SJCRH30 (cell line): ENCODE measurements around the gene CORO2B. TPM values are rescaled to one million over a fixed set of nuclear protein-coding genes. Genes with fewer than 3 reads are reported as not detected.

Source experiments
- DNase-seq, 2 experiments: peaks; one replicate each; pipeline ENCODE4 v3.0.0-alpha.2; 2015 to 2020
- H3K27ac ChIP-seq: fragments of 250-450 bp; sonication (Bioruptor Pico); 2 replicates; pipeline ENCODE4 v1.5.1; 2020; ENCODE audit warnings: mild to moderate bottlenecking, moderate library complexity
- H3K27me3 ChIP-seq: fragments of 250-450 bp; sonication (Bioruptor Pico); 2 replicates; pipeline ENCODE4 v1.5.1; 2020; ENCODE audit warnings: mild to moderate bottlenecking, moderate library complexity
- H3K36me3 ChIP-seq: fragments of 250-450 bp; sonication (Bioruptor Pico); 2 replicates; pipeline ENCODE4 v1.5.1; 2020; ENCODE audit warnings: mild to moderate bottlenecking, moderate library complexity
- H3K4me1 ChIP-seq: fragments of 250-450 bp; sonication (Bioruptor Pico); 2 replicates; pipeline ENCODE4 v1.5.1; 2020; ENCODE audit warnings: mild to moderate bottlenecking, moderate library complexity
- H3K4me3 ChIP-seq: fragments of 250-450 bp; sonication (Bioruptor Pico); 2 replicates; pipeline ENCODE4 v1.5.1; 2020; ENCODE audit warnings: mild to moderate bottlenecking, moderate library complexity
- H3K9me3 ChIP-seq: fragments of 250-450 bp; sonication (Bioruptor Pico); replicated peaks from 2 replicates; pipeline ENCODE4 v1.5.1; 2020; ENCODE audit warnings: mild to moderate bottlenecking, moderate library complexity
- total RNA-seq: library from RNA; depleted of rRNA; stranded (reverse); fragments of >200 nt; shearing (Covaris generic); gene quantifications from 2 replicates; pipeline ENCODE4 v1.2.3, GENCODE V29; 2014

The CORO2B gene
- total RNA-seq, 1 experiment from 2014 or later: not detected

DNA sequence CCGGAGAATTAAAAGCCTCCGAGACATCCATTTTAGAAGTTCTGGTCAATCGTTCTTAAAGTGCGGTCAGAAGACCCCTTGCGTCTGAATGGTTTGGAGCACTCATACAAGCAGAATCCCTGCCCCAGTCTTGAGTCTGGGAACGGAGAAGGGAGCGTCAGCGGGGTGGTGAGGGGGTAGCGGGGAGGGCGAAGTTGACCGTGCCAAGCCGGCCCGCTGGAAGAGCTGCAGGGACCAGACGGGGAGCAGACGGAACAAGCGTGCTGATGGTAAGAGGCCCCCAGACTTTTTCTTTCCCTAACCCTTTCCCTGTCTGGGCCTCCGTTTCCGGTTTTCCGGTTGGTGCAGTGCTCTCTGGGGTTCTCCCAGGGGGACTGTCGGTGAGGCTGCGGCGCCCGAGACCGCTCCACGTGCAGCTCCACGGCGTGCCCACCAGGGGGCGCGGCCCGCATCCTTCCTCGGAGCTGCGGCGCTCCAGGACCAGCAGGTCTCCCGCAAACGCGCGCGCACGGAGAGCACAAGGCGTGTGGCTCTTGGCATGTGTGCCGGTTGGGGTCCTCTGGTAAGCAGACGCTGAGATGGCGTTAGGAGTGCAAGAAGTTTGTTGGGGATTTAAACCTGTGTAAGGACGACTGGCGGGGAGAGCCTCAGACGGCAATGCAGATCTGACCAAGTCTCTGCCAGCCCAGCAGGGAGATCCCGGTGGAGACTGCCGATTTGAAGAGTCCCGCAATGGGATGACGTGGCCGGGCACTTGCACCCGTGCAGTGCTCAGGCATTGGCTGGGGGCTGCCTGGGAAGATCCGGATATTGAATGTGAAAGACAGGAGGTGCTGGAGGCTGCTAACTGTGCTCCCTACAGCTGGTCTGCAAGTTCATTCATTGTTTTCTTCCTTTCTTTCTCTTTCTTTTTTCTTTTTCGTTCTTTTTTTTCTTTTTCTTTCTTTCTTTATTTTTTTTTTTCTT is 19.2 kb upstream of the CORO2B start:
- Histone ChIP-seq H3K4me1 (no peaks in the 10 kb centered on the region), H3K27me3 (0 out of 2 replicates have a peak, but pooled peaks cover under 1% of the 10 kb centered on the region), H3K36me3 (no peaks in the 10 kb centered on the region), H3K9me3 (no peaks in the 10 kb centered on the region), H3K4me3 (no peak overlapping the region; the same call in 1 of the 2 replicates), H3K27ac (no peak overlapping the region)
- peak; percentile 71 to 77 for DNase-seq

DNA sequence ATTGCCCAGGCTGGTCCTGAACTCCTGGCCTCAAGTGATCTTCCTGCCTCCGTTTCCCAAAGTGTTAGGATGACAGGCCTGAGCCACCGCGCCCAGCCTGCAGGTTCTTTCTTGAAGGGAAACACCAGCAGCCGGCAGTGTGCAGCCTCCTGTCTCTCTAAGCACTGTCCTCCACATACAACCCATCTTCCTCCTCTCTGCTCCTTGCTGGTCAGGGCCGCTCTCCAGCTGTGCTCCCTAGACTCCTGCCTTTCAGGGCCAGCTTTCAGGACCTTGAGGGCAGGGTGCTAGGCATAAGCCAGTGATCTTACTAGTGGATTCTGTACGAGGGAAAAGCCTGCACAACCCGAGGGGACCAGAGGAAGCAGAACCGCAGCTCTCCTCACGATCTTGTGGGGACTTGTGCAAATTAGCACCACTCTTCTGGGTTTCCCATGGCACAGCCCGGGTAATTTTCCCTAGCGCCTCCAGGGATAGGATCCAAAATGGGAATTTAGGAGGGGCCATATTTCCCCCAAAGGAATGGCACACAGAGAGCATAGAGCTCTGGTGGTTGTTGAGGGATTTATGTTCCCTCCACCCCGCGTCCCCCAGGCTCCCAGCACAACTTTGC is 18.2 kb upstream of the CORO2B start:
- Histone ChIP-seq H3K36me3 (no peaks in the 10 kb centered on the region), H3K27me3 (peaks cover 5% of the 10 kb centered on the region), H3K27ac (no peak overlapping the region), H3K4me1 (no peaks in the 10 kb centered on the region), H3K4me3 (no peak overlapping the region), H3K9me3 (no peaks in the 10 kb centered on the region)
- DNase-seq: no peak

DNA sequence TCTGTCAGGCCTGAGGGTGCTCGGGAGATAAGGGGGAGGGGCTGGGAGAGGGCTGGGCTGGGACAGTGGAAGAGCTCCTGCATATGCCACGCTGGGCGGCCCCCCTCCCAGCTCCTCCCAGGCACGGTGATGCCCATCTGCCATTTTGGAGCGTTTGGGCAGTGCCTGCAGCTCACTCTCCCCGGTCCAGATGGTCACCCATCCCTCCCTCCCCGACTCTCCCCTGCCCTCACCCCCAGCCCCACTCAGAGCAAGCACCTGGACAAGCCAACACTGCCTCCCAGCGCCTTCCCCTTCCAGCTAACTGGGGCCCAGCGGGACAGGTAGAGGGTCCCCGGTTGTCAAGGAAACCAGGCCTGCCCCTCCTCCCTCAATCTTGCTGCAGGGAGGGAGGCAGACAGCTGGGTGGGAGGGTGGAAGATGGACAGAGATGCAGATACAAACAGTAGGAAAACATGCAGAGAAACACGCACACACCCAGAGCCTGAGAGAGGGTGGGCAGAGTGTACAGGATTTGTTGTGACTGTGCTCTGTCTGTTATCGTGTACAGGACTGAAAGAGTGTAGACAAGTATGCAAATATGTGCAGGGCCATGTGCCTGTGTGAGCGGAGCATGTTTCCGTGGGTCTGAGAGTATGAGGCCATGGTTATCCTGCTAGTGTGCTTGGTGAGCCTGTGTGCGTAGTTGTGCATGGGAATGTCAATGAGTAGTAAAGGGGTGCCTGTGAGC is 17.5 kb upstream of the CORO2B start:
- H3K27ac ChIP-seq: no peak overlapping the region
- H3K4me3 ChIP-seq: no peak overlapping the region
- peaks cover 9% of the 10 kb centered on the region for H3K27me3 ChIP-seq
- no peaks in the 10 kb centered on the region for H3K36me3 ChIP-seq
- no peaks in the 10 kb centered on the region for H3K4me1 ChIP-seq
- no peak for DNase-seq
- H3K9me3 ChIP-seq: no peaks in the 10 kb centered on the region

DNA sequence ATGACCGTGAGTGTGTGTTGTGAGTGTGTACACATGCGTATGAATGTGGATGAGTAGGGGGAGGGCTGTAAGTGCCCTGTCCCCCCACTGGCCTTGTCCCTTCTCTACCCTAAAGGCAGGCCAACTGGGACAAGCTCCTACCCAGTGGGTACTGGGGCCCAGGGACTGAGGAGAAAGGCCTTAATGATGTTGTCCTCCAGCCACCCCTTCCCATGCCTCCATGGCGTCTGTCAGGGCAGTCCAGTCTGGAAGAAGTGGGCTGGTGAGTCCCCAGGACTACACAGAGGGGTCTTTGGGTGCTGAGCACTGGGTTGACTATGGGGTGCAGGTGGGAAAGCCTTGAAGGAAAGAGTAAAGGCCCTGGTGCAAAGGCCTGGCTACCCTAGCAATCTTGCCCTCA is 16.9 kb upstream of the CORO2B start:
- H3K36me3 ChIP-seq: no peaks in the 10 kb centered on the region

DNA sequence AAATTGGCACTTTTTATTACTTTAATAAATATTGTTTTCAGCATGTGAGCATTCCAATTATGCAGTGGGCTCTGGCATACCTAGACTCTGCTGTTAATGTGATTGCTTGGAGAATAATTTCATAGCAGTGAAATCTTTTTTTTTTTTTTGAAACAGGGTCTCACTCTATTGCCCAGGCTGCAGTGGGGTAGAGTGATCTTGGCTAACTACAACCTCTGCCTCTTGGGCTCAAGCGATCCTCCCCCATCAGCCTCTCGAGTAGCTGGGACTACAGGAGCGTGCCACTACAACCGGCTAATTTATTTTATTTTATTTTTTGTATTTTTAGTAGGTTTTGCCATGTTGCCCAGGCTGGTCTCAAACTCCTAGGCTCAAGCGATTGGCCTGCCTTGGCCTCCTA is 14.6 kb upstream of the CORO2B start:
- no peak for DNase-seq
- Histone ChIP-seq H3K27me3 (peaks cover 11% of the 10 kb centered on the region), H3K4me3 (no peak overlapping the region), H3K9me3 (no peaks in the 10 kb centered on the region), H3K4me1 (no peaks in the 10 kb centered on the region), H3K27ac (no peak overlapping the region), H3K36me3 (no peaks in the 10 kb centered on the region)

More for the DNA sequence above, 16.9 kb upstream of the CORO2B start:
- Histone ChIP-seq H3K27me3 (peaks cover 9% of the 10 kb centered on the region), H3K9me3 (no peaks in the 10 kb centered on the region), H3K4me3 (no peak overlapping the region), H3K27ac (no peak overlapping the region), H3K4me1 (no peaks in the 10 kb centered on the region)
- no peak for DNase-seq

DNA sequence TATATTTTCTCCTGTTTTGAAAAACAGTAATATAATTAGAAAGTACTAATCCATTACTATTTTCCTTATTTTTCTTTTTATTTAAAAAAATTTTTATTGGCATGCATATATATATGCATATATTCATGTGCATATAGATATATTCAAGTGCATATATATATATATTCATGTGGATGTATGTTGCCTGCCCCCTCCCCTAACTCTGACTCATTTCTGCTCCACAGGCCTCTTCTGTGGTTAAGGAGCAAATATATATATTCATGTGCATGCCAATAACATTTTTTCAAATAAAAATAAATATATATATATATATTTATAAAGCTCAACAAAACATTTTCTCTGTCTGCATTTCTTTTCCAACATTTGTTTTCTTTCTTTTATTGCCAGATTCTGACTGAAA is 13.6 kb upstream of the CORO2B start:
- no peak overlapping the region for H3K27ac ChIP-seq
- H3K4me1 ChIP-seq: no peaks in the 10 kb centered on the region
- H3K9me3 ChIP-seq: no peaks in the 10 kb centered on the region
- H3K4me3 ChIP-seq: no peak overlapping the region
- no peaks in the 10 kb centered on the region for H3K36me3 ChIP-seq
- DNase-seq: no peak
- peaks cover 11% of the 10 kb centered on the region for H3K27me3 ChIP-seq

DNA sequence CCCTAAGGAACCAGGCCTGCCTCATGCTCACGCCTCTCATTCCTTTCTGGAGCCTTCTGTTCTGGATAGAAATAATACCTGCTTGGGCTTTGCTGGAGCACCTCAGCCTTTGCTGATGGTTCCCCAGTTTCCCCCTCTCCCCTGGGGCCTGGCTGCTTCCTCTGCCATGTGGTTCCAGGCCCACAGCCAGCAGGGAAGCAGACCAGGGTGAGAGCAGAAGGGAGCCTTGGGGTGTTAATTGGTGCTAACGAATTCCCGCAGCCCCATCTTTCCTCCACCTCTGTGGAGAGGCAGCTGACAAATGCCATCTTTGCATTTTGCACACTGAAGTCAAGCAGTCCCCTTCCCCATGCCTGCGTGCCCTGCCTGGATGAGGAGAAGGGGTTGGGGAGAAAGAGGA is 13.1 kb upstream of the CORO2B start:
- DNase-seq: no peak

DNA sequence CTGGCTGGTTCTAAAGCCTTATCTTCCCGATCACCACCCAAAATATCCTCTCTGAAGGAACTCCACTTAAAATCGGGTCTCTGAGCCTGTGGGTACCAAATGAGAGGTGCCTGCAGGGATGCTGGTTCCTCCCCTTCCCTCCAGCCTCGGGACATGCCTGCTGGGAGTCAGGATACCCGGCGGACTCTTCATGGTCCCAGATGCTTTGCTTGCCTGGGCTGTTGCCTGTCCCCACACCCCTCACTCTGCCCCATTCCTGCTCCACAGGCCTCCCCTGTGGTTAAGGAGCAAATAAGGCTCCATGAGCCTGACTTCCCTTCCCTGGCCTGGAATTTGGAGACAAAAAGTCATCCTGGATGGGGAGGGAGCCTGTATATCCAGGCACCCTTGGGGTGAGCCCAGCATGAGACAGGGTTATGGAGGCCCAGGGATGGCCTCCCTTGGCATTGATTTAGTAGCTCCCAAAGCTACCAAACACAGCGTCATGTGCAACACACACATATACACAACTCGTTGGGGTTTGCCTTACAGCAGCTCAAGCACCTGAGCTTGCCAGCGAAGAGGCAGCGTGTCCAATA is 12.3 kb upstream of the CORO2B start:
- Histone ChIP-seq H3K27me3 (peaks cover 11% of the 10 kb centered on the region), H3K4me1 (no peaks in the 10 kb centered on the region), H3K27ac (no peak overlapping the region), H3K36me3 (no peaks in the 10 kb centered on the region), H3K4me3 (no peak overlapping the region), H3K9me3 (no peaks in the 10 kb centered on the region)
- no peak for DNase-seq

More for the DNA sequence above, 13.1 kb upstream of the CORO2B start:
- Histone ChIP-seq H3K36me3 (no peaks in the 10 kb centered on the region), H3K9me3 (no peaks in the 10 kb centered on the region), H3K4me1 (no peaks in the 10 kb centered on the region), H3K27ac (no peak overlapping the region), H3K27me3 (peaks cover 11% of the 10 kb centered on the region), H3K4me3 (no peak overlapping the region)

DNA sequence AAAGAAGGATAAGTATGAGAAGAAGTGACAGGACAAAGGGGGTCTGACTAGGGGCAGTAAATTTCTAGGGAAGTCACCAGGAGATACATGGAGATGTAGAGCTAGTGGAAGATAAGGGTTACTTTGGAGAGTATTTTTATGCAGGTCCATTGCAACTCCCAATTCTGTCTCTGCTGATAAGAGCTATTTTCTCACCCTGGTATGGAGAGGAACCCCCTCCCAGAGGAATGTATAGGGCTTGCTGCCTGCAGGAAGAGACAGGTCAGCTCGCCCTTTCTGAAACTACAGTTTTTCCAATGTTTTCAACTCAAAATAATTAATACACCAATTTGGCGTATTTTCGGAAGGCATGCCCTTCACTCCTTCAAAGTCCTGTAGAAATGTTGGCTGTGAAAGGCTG is 11.4 kb upstream of the CORO2B start:
- Histone ChIP-seq H3K36me3 (no peaks in the 10 kb centered on the region), H3K4me3 (no peak overlapping the region), H3K4me1 (no peaks in the 10 kb centered on the region), H3K27ac (no peak overlapping the region), H3K27me3 (peaks cover 15% of the 10 kb centered on the region), H3K9me3 (no peaks in the 10 kb centered on the region)
- DNase-seq: no peak

DNA sequence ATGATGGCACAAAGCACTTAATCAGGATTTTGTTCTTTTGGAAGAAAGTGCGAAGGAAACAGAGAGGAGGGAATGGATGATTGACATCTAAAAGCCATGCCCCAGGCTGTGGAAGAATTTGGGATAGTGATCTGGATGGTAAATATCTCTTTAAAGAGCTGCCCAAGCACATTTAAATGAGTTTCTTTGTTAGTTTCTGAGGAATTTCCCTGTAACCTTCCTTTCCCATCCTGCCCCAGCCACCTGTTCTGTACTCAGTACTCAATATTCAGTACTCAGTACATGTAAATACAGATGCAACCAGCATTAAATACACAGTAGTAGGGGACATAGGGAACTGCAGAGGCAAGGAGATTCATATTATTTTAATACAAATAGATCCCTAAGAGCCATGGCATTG is 7.8 kb upstream of the CORO2B start:
- Histone ChIP-seq H3K36me3 (no peaks in the 10 kb centered on the region), H3K4me1 (no peaks in the 10 kb centered on the region), H3K9me3 (no peaks in the 10 kb centered on the region), H3K27ac (no peak overlapping the region), H3K4me3 (no peak overlapping the region), H3K27me3 (peaks cover 23% of the 10 kb centered on the region)
- DNase-seq: no peak

DNA sequence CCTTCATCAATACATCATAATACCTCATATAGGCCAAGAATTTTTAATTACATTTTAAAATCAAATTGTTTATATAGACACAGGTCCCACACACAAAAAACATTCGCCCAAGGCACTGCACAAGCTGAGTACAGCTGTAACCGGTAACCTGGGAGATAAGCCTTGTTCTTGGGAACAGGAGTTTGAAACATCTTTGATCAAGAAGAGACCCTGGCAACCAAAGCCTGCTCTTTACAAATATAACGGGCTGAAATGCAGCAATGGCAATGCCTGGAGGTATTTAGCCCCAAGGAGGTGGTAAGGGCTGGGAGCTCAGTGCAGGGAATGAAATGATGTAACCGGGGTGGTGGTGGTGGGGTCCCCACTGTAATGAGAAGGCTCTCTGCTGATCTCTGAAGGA is 7.2 kb upstream of the CORO2B start:
- no peaks in the 10 kb centered on the region for H3K36me3 ChIP-seq
- peaks cover 23% of the 10 kb centered on the region for H3K27me3 ChIP-seq
- H3K4me1 ChIP-seq: no peaks in the 10 kb centered on the region
- H3K9me3 ChIP-seq: no peaks in the 10 kb centered on the region
- no peak for DNase-seq
- H3K27ac ChIP-seq: no peak overlapping the region
- no peak overlapping the region for H3K4me3 ChIP-seq

DNA sequence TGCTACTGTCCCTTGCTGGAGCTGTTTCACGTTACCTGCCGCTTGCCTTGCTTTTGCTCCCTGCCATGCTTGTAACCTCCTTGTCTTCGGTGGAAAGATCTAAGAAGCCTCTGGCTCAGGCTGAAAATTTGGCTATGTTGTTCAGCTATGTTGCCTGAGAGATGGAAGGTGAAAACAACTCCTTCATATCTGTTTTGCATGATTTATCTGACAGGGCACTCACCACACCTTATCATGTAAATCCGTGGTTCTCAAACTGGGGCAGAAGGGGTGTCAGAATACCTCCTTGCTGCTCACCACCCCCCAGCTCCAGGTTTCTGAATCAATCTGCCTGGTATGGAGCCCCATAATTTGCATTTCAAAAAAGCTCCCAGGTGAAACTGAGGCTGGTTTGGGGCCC is 6.5 kb upstream of the CORO2B start:
- Histone ChIP-seq H3K4me1 (no peaks in the 10 kb centered on the region), H3K27ac (no peak overlapping the region), H3K27me3 (peaks cover 23% of the 10 kb centered on the region), H3K36me3 (no peaks in the 10 kb centered on the region), H3K9me3 (no peaks in the 10 kb centered on the region), H3K4me3 (no peak overlapping the region)
- DNase-seq: no peak

DNA sequence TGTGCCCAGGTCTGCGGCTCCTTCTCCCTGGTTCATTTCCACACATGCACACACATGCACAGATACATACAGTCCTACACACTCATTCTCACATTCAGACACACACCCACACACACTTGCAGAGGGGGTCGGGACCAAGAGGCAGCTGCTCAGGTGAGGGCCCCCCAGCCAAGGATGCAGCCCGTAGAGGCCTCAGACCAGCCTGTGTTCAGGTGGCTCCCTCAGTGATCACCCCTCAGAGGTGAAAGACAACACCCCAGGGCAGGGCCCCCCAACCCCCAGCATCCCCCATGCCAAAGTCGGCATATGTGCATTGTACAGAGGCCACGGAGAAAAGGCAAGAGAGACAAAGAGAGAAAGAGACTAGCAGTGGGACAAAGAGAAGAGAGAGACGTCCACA is 5.9 kb upstream of the CORO2B start:
- no peaks in the 10 kb centered on the region for H3K36me3 ChIP-seq
- no peaks in the 10 kb centered on the region for H3K9me3 ChIP-seq
- H3K4me3 ChIP-seq: no peak overlapping the region
- H3K27ac ChIP-seq: no peak overlapping the region
- H3K4me1 ChIP-seq: no peaks in the 10 kb centered on the region
- no peak for DNase-seq
- H3K27me3 ChIP-seq: peaks cover 23% of the 10 kb centered on the region

DNA sequence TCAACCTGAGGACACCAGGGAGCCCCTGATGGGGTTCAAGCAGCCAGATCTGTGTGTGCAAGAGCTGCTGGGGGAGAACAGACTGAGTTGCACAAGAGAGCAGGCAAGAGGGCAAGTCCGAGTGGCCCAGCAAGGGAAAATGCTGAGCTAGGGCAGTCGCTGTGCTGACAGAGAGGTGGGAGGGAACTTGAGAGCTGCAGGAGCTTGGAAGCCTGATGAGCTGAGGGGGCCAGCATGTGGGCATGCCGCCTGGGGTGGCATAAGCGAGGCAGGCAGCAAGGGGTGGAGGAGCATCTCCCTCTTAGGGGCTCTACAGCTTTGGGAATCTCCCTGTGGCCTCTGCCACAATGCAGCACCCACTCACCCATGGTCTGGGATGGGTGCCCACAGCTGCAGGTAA is 4.7 kb upstream of the CORO2B start:
- no peak for DNase-seq
- Histone ChIP-seq H3K36me3 (no peaks in the 10 kb centered on the region), H3K4me1 (no peaks in the 10 kb centered on the region), H3K4me3 (no peak overlapping the region), H3K27me3 (peaks cover 20% of the 10 kb centered on the region), H3K9me3 (no peaks in the 10 kb centered on the region), H3K27ac (no peak overlapping the region)

DNA sequence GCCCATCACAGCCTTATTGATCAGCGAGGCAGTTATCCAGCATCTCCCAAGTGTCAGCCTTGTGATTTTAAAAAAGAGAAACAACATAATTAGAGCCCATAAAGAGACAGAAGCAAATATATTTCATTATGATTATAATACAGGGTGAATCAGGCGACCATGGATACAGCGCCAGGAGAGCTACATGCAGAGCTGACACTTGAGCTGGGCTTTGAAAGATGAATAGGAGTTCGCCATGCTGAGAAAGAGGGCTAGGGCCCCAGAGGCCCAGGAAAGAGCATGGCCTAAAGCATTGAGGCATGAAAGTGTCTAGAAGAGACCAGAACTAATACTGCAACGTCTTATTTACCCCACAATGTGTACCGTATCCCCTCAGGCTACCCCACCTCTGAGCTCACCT is 4.2 kb upstream of the CORO2B start:
- no peaks in the 10 kb centered on the region for H3K9me3 ChIP-seq
- DNase-seq: no peak
- no peak overlapping the region for H3K4me3 ChIP-seq
- H3K4me1 ChIP-seq: no peaks in the 10 kb centered on the region
- no peaks in the 10 kb centered on the region for H3K36me3 ChIP-seq
- H3K27me3 ChIP-seq: peaks cover 24% of the 10 kb centered on the region
- H3K27ac ChIP-seq: no peak overlapping the region
